Astrocyte of the cerebellum (primary cell): Measurements from ENCODE around the gene WDR54.
A peak's percentile ranks its signal among the peaks of the same experiment; 100 is the strongest.

Source experiments
- DNase-seq: peaks from one replicate; pipeline ENCODE4 v3.0.0-alpha.2; 2011; ENCODE audit warnings: low read depth
- H3K4me3 ChIP-seq: 2 replicates; pipeline ENCODE4 v1.5.1; 2011; ENCODE audit warnings: mild to moderate bottlenecking, low read depth, low read length, moderate library complexity
- in situ Hi-C: cut with HindIII; loops from 2 replicates; pipeline ENCODE4 v1.10.0; 2017; ENCODE audit warnings: low sequenced_read_pairs
- TF ChIP-seq, protein P1 (sequence below): IDR thresholded peaks from 2 replicates; pipeline ENCODE4 v1.5.1; 2012; ENCODE audit warnings: low read length, low read depth, moderate library complexity, mild to moderate bottlenecking; ENCODE audit errors: missing control alignments

Gene WDR54

DNA sequence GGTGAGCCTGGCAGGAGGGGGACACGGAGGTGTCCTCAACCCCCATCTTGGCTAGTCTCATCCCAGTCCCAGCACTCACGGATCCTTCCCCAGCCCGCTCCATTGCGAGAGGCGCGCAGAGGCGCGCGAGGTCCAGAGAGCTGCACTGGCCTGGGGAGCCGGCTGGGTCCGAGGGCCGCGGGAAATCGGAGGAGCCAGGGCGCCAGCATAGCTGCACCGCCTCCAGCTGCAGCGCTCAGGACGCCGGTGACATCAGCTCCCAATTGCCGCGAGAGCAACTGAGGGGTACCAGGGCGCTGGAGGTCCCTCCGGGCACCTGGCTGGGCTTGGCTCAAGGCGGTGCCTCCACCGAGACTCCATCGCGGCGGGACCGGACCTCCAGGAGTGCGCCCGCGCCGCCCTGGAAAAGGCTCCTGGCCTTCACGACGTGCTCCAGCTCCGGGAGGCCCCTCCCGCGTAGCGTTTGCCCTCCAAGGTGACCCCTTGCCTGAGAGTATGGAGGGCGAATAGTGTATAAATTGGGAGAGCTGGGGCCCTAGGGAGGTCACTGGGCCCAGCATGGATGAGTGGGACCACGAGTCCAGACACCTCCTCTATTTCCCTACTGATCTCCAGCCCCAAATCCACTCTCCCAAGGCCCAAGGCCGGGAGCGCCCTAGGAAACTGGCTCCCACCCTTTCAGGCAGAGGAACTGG is 14.7 kb downstream of the WDR54 start:
- TF ChIP-seq, protein P1, sequence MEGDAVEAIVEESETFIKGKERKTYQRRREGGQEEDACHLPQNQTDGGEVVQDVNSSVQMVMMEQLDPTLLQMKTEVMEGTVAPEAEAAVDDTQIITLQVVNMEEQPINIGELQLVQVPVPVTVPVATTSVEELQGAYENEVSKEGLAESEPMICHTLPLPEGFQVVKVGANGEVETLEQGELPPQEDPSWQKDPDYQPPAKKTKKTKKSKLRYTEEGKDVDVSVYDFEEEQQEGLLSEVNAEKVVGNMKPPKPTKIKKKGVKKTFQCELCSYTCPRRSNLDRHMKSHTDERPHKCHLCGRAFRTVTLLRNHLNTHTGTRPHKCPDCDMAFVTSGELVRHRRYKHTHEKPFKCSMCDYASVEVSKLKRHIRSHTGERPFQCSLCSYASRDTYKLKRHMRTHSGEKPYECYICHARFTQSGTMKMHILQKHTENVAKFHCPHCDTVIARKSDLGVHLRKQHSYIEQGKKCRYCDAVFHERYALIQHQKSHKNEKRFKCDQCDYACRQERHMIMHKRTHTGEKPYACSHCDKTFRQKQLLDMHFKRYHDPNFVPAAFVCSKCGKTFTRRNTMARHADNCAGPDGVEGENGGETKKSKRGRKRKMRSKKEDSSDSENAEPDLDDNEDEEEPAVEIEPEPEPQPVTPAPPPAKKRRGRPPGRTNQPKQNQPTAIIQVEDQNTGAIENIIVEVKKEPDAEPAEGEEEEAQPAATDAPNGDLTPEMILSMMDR: no peak
- in situ Hi-C loops: loop anchor here (5.0 kb wide), 1 partner anchor 91 kb away; the partner anchor contains the start of genes AUP1, DQX1 and HTRA2
- no peak for DNase-seq
- H3K4me3 ChIP-seq: no peak overlapping the region

DNA sequence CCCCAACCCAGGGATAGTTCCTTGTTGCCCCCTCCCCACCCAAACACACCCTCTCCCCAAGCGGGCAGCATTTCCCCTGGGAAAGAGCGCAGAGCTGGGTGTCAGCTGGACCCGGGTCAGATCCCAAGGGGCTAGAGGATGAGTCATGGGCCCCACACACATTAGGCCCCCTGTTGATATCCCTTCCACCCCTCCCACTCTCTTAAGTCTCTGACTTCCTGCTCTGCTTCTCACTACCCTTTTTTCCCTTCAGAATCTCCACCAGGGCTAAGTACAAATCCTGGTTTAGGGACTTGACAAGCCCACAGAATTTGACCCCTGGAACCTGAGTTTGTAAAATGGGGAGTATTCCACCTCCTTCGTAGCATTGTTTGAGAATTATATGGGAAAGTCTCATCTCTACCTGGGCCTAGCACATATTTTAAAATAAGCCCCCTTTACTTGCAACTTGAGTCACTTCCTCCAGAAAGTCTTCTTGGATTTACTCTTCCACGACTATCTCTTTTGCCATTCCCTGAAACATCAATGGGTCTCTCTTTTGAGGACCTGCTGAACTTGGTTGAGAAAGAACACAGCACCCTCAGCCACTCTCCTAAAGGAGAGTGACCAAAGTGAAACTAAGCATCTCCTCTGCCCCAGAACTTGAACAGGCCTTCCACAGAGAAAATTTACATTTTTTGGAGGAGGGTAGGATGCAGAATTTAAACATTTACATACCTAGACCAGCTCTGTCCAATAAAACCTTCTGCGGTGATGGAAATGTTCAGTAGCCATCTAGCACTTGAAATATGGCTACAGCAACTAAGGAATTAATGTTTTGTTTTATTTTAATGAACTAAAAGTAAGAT is 15.5 kb downstream of the WDR54 start:
- in situ Hi-C loops: loop anchor here (5.0 kb wide), 1 partner anchor 90 kb away; the partner anchor contains the start of genes AUP1, DQX1 and HTRA2
- H3K4me3 ChIP-seq: no peak overlapping the region
- DNase-seq: no peak
- TF ChIP-seq, protein P1: no peak

- TF ChIP-seq, protein P1: no peak
- in situ Hi-C loops: loop anchor here (5.0 kb wide), 1 partner anchor 89 kb away; the partner anchor contains the start of genes AUP1, DQX1 and HTRA2
- DNase-seq: no peak
- no peak overlapping the region for H3K4me3 ChIP-seq
These were observed 16.7 kb downstream of the WDR54 start for GRCh38 chr2:74438248-74438647.

GRCh38 chr2:74439373-74439772 is 17.8 kb downstream of the WDR54 start:
- in situ Hi-C loops: loop anchor here (5.0 kb wide), 1 partner anchor 88 kb away; the partner anchor contains the start of genes AUP1, DQX1 and HTRA2
- no peak for DNase-seq
- peak overlapping the region; percentile 54 for H3K4me3 ChIP-seq
- TF ChIP-seq, protein P1: no peak

DNA sequence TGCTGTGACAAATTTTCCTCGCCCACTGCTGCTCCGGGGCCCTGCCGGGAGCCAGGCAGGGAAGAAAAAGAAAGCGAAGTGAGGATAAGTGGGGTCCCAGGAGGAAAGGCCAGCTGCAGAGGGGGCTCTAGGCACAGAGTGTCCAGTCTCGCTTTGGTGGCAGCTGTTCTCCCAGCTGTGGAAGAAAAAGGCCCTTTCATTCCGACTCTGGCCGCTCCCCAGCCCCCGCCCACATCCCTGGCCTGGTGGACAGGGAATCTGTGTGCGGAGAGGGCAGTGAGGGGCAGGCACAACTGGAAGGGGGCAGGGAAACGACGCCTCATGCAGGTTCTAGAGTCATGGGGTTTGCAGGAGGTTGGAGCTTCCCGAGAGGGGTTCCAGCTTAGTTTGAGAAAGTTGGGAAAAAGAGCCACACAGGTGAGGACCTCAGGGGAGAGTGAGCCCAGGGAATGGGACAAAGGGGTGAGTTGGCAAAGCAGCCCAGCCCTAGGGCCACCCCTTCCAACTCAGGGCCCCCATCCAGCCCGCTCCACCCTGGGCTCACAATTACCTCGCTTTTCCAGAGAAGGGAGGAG is 18.4 kb downstream of the WDR54 start:
- TF ChIP-seq, protein P1: no peak
- no peak for DNase-seq
- peak overlapping the region; percentile 54 for H3K4me3 ChIP-seq
- in situ Hi-C loops: loop anchor here (5.0 kb wide), 1 partner anchor 87 kb away; the partner anchor contains the start of genes AUP1, DQX1 and HTRA2
